ENCODE results near the gene RHCG.
"Not testable (repeated sequence)": the region's sequence is repeated elsewhere in the genome, so short reads cannot be mapped to it uniquely, and the experiment has no call there.

The RHCG gene

GRCh38 chr15:89475661-89476060 is 20.7 kb downstream of the RHCG start:
- no peak for DNase-seq

- no peak for DNase-seq
Observed at GRCh38 chr15:89472785-89473256, 23.6 kb downstream of the RHCG start.

GRCh38 chr15:89469426-89470096 is 26.8 kb downstream of the RHCG start:
- DNase-seq = no peak

- DNase-seq = not testable (repeated sequence)
Observed at GRCh38 chr15:89468813-89469212, 27.6 kb downstream of the RHCG start.

DNA sequence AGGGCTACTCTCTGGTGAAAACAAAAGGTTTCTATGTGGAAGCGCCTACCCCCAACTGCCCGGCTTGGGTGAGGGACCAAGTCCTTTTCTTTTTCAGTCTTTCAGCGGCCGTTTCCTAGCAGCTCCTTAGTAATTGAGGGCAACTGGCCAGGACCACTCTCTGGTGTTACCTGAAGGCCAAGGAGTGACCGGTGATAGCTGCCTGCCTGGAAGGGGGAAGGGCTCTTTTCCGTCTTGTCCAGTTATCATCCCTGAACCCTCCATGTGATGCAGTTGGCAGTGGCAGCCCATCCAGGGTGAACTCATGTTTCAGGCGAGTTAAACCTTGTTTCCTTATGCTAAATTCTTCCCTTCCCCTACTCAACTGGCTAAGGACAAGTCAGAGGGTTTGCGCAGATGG is 33.3 kb downstream of the RHCG start:
- DNase-seq = no peak

GRCh38 chr15:89462198-89462912 is 34.0 kb downstream of the RHCG start:
- no peak for DNase-seq

GRCh38 chr15:89461386-89461785 is 35.0 kb downstream of the RHCG start:
- no peak for DNase-seq

GRCh38 chr15:89460048-89460447 is 36.3 kb downstream of the RHCG start:
- no peak for DNase-seq

DNA sequence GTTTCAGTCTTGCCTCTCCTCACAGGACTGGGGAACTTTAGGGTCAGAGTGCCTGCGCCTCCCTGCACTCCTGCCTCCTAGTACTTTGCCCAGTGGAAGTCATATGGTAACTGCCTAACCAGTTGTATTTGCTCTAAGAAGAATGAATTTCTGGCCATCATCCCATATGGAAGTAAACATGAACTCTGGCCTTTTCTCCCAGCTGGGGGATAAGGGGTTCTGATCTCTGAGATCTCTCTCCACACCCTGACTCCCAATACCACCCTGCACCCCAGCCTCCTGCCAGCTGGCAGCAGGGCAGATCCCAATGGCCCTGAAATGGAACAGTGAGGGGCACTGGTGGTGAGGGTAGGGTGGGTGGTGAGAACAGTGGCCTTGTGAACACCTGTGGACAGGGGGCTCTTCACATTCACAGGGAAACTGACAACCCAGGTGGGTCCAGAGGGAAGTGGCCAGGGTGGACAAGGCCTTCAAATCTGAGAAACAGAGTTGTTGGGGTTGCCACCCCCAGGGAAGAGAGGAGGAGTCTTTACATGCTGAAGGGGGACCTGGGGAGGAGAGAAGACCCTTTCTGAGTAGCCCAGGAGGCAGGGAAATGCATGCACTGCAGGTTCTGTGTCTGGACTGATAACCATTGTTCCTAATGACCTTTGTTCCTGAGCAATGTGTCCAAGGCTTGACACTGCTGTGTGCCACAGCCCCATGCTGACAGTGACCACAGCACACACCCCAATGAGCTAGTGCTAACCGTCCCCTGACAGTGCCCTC is 36.9 kb downstream of the RHCG start:
- DNase-seq = no peak

GRCh38 chr15:89458440-89458839 is 37.9 kb downstream of the RHCG start:
- no peak for DNase-seq

DNA sequence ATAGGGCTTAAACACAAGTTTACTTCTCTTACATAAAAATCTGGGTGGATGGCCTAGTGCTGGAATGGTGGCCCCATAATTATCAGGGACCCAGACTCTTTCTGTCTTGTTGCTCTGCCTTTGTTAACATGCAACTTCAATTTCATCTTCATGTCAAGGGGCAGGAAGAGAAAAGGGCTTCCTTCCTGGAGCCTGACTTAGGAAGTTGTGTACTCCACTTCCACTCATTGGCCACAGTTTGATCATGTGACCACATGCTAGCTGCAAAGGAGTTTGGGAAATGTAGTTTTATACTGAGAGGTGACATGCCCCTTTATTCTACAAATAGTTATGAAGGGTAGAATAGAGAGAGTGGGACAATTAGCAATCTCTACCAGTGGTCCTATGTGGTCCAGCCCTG is 39.3 kb downstream of the RHCG start:
- no peak for DNase-seq

GRCh38 chr15:89455535-89455934 is 40.8 kb downstream of the RHCG start:
- no peak for DNase-seq

DNA sequence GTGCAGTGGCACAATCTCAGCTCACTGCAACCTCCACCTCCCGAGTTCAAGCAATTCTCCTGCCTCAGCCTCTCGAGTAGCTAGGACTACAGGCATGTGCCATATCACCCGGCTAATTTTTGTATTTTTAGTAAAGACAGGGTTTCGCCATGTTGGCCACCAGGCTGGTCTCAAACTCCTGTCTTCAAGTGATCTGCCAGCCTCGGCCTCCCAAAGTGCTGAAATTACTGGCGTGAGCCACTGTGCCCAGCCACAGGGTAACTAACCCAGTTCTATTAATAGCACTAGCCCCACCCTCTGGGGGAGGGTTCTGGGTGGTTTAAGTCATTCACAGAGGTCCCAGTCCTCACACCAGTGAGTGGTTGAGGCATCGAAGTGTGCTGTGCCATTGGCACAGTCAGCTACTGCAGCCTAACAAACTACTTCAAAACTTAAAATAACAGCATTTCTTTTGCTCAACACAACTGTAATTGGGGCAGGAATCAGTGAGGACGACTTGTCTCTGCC is 44.0 kb downstream of the RHCG start:
- no peak for DNase-seq

- no peak for DNase-seq
Observed at GRCh38 chr15:89451846-89452245, 44.5 kb downstream of the RHCG start.

- DNase-seq = no peak
Observed at GRCh38 chr15:89450076-89451006, 46.0 kb downstream of the RHCG start.

DNA sequence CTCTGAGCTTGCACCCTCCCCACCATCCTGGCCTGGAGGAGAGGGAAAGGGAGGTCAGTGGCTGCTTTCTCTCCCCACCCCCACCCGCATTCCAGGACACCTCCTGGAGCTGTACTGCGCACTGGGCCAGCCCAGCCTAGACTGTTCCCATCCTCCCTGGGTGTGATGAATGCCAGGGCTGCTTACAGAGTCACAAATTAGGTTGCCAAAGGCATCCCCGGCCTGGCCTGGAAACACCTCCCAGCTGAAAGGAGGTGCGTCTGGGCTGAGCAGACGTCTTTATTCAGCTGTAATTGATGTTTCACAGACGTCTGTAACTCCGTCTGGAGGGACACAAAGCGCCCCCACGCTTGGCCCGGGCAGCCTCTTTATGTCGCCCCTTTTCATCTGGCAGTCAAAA is 47.6 kb downstream of the RHCG start:
- no peak for DNase-seq

GRCh38 chr15:89447676-89448075 is 48.7 kb downstream of the RHCG start:
- no peak for DNase-seq

DNA sequence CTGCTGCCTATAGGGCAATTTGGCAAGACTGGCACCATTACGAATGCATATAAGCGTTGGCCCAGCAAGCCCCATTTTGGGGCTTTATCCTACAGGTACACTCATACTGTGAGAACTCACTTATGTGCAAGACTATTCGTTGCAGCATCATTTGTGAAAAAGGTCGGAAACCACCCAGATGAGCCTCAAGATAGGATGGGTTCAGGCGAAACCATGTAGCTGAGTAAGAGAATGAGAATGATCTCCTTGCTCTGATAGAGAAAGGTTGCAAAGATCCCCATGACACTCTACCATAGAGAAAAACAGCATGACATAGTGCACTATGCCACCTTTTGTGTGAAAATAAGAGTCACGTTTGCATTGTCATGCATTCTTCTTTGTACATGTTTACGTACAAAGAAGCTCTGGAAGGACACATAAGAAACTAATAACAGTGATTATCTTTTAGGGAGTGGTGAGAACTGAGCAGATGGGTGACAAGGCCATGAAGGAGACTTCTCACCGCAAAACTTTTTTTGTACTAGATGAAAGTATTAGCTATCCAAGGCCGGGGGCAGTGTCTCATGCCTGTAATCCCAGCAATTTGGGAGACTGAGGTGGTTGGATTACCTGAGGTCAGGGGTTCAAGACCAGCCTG is 50.0 kb downstream of the RHCG start:
- no peak for DNase-seq

- no peak for DNase-seq
Observed at GRCh38 chr15:89445518-89445917, 50.9 kb downstream of the RHCG start.

DNA sequence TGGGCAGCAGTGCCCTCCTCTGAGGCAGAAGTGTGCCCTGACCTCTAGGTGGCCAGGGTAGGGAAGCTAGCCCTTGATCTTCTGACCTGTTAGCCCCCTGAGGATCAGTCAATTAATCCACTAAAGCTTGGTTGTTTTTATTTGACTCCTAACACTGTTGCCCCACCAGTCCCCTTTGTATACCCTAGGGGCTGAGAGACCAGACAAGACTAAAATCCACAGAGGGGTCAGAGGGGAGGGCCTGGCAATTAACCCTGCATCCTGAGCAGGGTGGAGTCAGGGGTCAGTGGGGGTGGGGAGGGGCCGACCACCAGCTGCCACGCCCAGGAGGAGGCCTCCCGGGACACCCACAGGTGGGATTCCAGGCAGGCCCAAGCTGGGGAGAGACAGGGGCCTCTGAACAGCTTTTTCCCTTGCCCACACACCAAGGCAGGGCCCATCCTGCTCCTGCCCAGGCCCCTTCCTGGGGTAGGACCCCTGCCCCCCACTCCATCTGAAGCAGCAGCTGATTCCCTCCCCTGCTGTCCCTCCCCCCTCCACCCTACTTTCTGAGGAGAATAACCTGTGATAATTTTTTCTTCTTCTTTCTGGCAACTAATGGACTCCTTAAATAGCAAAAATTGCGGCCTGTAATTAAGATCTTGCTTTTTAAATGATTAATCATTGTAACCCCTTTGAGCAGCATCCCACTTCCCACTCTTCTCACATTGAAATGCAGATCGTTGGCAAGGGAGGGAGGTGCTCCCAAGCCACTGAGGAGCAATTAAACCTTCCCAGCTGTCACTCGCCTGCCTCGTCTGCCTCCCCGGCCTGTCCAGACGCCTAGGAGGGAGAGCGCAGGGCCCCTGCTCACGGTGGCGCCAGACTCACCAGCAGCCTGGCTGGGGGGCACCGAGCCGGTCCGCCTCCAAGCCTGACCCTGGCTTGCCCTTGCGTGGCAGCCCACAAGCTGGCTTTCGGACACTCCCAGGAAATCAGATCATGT is 51.9 kb downstream of the RHCG start:
- DNase-seq = no peak

GRCh38 chr15:89443581-89443980 is 52.8 kb downstream of the RHCG start:
- DNase-seq = no peak

Data from amniotic stem cell (primary cell).